DND-41 (cell line): ENCODE measurements around the gene TRIM47.

ENCODE experiments used
- ATAC-seq: fragments of 200-7000 bp; cut with Tn5 transposase; 3 replicates; pipeline ENCODE4 v1.9.1; 2021; ENCODE audit warnings: low read depth; ENCODE audit not compliant: insufficient read depth
- DNase-seq: peaks from one replicate; pipeline ENCODE4 v3.0.0-alpha.2; 2020
- H2AFZ ChIP-seq: 2 replicates; pipeline ENCODE4 v1.6.0; 2012; ENCODE audit warnings: low read depth, low read length
- H3K27ac ChIP-seq: 2 replicates; pipeline ENCODE4 v1.5.1; 2012; ENCODE audit warnings: low read length, inconsistent platforms
- H3K27me3 ChIP-seq: fragments of 200-600 bp; sonication (generic); 2 replicates; pipeline ENCODE4 v1.6.0; 2012; ENCODE audit warnings: low read length, mild to moderate bottlenecking, inconsistent platforms; ENCODE audit not compliant: insufficient read depth, poor library complexity
- H3K36me3 ChIP-seq: 2 replicates; pipeline ENCODE4 v1.5.1; 2012; ENCODE audit warnings: low read length, inconsistent platforms; ENCODE audit not compliant: insufficient read depth
- H3K4me1 ChIP-seq: 2 replicates; pipeline ENCODE4 v1.5.1; 2012; ENCODE audit warnings: mild to moderate bottlenecking, low read length; ENCODE audit not compliant: insufficient read depth
- H3K4me2 ChIP-seq: 2 replicates; pipeline ENCODE4 v1.6.0; 2012; ENCODE audit warnings: mild to moderate bottlenecking, moderate library complexity, low read length, inconsistent platforms; ENCODE audit not compliant: insufficient read depth
- H3K4me3 ChIP-seq, 2 experiments: fragments of 200-600 bp in 1 of 2; shearing (Covaris generic) in 1 of 2; 2 replicates each; pipeline ENCODE4 v1.5.1; 2012 to 2016; ENCODE audit warnings: inconsistent platforms in 2 of 2, low read length in 2 of 2, mild to moderate bottlenecking in 2 of 2, low read depth in 1 of 2, moderate library complexity in 1 of 2
- H3K79me2 ChIP-seq: 2 replicates; pipeline ENCODE4 v1.6.0; 2012; ENCODE audit warnings: low read length, inconsistent platforms; ENCODE audit not compliant: insufficient read depth
- H3K9ac ChIP-seq: 2 replicates; pipeline ENCODE4 v1.6.0; 2012; ENCODE audit warnings: low read depth, mild to moderate bottlenecking, inconsistent platforms, low read length, moderate library complexity
- H3K9me3 ChIP-seq: 2 replicates; pipeline ENCODE4 v1.5.1; 2012; ENCODE audit warnings: low read length, moderate library complexity, mild to moderate bottlenecking, inconsistent platforms; ENCODE audit not compliant: insufficient read depth, severe bottlenecking
- H4K20me1 ChIP-seq: 2 replicates; pipeline ENCODE4 v1.6.0; 2012; ENCODE audit warnings: low read length; ENCODE audit not compliant: insufficient read depth
- EZH2 ChIP-seq: IDR thresholded peaks from 3 replicates; pipeline ENCODE4 v1.6.1; 2012; ENCODE audit warnings: borderline replicate concordance, low read depth, mild to moderate bottlenecking, moderate library complexity, low read length, inconsistent platforms; ENCODE audit not compliant: severe bottlenecking
- TF ChIP-seq, protein P1 (sequence below): IDR thresholded peaks from 2 replicates; pipeline ENCODE4 v1.5.1; 2012; ENCODE audit warnings: borderline replicate concordance, low read length, moderate library complexity, mild to moderate bottlenecking; ENCODE audit not compliant: poor library complexity, severe bottlenecking; ENCODE audit errors: extremely low read depth

Gene TRIM47

GRCh38 chr17:75925912-75926311 lies 47.5 kb upstream of the TRIM47 start:
- Histone ChIP-seq H3K79me2 (no peaks in the 10 kb centered on the region), H3K27ac (no peak overlapping the region), H4K20me1 (no peaks in the 10 kb centered on the region), H3K4me1 (no peaks in the 10 kb centered on the region), H3K27me3 (no peaks in the 10 kb centered on the region), H3K9me3 (no peaks in the 10 kb centered on the region), H3K4me2 (no peak overlapping the region), H3K9ac (no peak overlapping the region), H2AFZ (no peak overlapping the region), H3K36me3 (peaks cover 34% of the 10 kb centered on the region), H3K4me3 (no peak overlapping the region)
- no peak for ATAC-seq
- no peak for DNase-seq
- TF ChIP-seq, protein P1, sequence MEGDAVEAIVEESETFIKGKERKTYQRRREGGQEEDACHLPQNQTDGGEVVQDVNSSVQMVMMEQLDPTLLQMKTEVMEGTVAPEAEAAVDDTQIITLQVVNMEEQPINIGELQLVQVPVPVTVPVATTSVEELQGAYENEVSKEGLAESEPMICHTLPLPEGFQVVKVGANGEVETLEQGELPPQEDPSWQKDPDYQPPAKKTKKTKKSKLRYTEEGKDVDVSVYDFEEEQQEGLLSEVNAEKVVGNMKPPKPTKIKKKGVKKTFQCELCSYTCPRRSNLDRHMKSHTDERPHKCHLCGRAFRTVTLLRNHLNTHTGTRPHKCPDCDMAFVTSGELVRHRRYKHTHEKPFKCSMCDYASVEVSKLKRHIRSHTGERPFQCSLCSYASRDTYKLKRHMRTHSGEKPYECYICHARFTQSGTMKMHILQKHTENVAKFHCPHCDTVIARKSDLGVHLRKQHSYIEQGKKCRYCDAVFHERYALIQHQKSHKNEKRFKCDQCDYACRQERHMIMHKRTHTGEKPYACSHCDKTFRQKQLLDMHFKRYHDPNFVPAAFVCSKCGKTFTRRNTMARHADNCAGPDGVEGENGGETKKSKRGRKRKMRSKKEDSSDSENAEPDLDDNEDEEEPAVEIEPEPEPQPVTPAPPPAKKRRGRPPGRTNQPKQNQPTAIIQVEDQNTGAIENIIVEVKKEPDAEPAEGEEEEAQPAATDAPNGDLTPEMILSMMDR: no peak
- no peak for TF ChIP-seq EZH2

GRCh38 chr17:75925103-75925502 lies 46.7 kb upstream of the TRIM47 start:
- Histone ChIP-seq H3K79me2 (no peaks in the 10 kb centered on the region), H3K4me2 (no peak overlapping the region), H3K4me1 (no peaks in the 10 kb centered on the region), H3K4me3 (no peak overlapping the region), H3K27me3 (no peaks in the 10 kb centered on the region), H2AFZ (no peak overlapping the region), H3K27ac (no peak overlapping the region), H4K20me1 (no peaks in the 10 kb centered on the region), H3K36me3 (peaks cover 39% of the 10 kb centered on the region), H3K9me3 (no peaks in the 10 kb centered on the region), H3K9ac (no peak overlapping the region)
- ATAC-seq (no peak), DNase-seq (no peak)
- TF ChIP-seq EZH2: no peak
- TF ChIP-seq, protein P1: no peak

DNA sequence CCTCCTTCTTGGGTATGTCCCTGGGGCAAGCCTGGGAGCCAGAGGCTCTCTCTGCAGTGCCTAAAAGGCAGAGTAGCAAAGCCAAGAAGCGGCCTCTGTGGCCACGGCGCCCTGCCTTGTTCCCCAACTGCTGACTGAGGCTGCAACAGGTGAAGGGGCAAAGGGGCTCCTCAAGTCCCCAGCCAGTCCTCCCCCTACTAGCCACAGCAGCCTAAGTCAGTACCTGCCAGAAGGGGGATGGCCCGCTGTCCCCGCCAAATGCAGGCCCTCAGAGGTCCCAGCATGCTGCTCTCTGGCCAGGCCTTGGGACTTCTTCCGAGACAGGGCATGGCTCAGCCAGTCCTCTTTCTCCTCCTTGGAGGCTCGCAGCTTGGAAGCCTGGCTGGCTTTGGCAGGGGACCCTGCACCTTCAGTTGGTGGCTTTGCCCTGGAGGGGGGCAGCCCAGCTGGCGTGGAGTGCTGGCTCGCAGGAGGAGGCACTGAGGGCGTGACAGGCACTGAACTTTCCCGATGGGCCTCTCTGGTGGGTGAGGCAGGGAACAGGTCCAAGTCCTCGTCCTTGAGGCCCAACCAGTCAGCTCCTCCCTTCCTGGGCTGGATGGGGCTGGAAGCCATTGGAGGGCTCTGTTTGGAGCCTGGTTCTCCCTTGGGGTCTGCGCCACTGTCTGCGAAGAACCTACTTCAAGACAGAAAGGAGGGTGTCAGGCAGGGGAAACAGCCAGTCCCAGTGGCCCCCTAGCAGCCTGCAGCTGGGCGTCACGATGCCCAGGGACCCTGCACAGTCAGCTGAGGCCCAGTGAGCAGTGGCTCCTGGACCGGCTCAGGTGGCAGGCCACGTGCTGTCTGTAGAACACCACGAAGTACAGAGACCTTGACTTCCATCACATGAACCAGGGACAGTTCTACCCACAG lies 44.8 kb upstream of the TRIM47 start:
- Histone ChIP-seq H3K4me2 (no peak overlapping the region), H4K20me1 (no peaks in the 10 kb centered on the region), H3K9me3 (no peaks in the 10 kb centered on the region), H2AFZ (no peak overlapping the region), H3K4me1 (no peaks in the 10 kb centered on the region), H3K36me3 (peaks cover 43% of the 10 kb centered on the region), H3K27ac (no peak overlapping the region), H3K4me3 (no peak overlapping the region), H3K9ac (no peak overlapping the region), H3K27me3 (no peaks in the 10 kb centered on the region), H3K79me2 (no peaks in the 10 kb centered on the region)
- TF ChIP-seq, protein P1: no peak
- no peak for TF ChIP-seq EZH2
- DNase-seq (no peak), ATAC-seq (no peak)
